SK-N-SH treated with all-trans-retinoic acid at 6 μM for 48 hours (cell line): Measurements from ENCODE around the gene TRAPPC3.

Experiments used
- ARNTL ChIP-seq: fragments of 450-650 bp; formaldehyde crosslinking; IDR thresholded peaks from 2 replicates; pipeline ENCODE4 v1.5.0; 2020; ENCODE audit warnings: low read depth, mild to moderate bottlenecking, moderate library complexity, borderline replicate concordance
- CSRNP3 ChIP-seq: fragments of 250-450 bp; sonication (Bioruptor Pico); IDR thresholded peaks from 2 replicates; pipeline ENCODE4 v1.5.1; 2021; ENCODE audit warnings: mild to moderate bottlenecking, moderate library complexity
- RARB ChIP-seq: fragments of 250-450 bp; sonication (Bioruptor Pico); IDR thresholded peaks from 2 replicates; pipeline ENCODE4 v1.8.0; 2021; ENCODE audit warnings: mild to moderate bottlenecking, moderate library complexity
- SNAI2 ChIP-seq: fragments of 250-450 bp; sonication (Bioruptor Pico); IDR thresholded peaks from 2 replicates; pipeline ENCODE4 v1.5.0; 2020; ENCODE audit warnings: mild to moderate bottlenecking, moderate library complexity
- ZFP30 ChIP-seq: fragments of 450-650 bp; formaldehyde crosslinking; IDR thresholded peaks from 2 replicates; pipeline ENCODE4 v1.5.0; 2022; ENCODE audit warnings: mild to moderate bottlenecking, moderate library complexity
- TF ChIP-seq, protein P1 (sequence below): fragments of 250-450 bp; sonication (Bioruptor Pico); IDR thresholded peaks from 2 replicates; pipeline ENCODE4 v1.8.0; 2020; ENCODE audit warnings: mild to moderate bottlenecking, moderate library complexity, borderline replicate concordance

- TF ChIP-seq ZFP30 (CRISPR knock-in tag) (no peak), CSRNP3 (CRISPR knock-in tag) (no peak), SNAI2 (no peak), RARB (CRISPR knock-in tag) (no peak), ARNTL (CRISPR knock-in tag) (no peak)
- TF ChIP-seq, protein P1, sequence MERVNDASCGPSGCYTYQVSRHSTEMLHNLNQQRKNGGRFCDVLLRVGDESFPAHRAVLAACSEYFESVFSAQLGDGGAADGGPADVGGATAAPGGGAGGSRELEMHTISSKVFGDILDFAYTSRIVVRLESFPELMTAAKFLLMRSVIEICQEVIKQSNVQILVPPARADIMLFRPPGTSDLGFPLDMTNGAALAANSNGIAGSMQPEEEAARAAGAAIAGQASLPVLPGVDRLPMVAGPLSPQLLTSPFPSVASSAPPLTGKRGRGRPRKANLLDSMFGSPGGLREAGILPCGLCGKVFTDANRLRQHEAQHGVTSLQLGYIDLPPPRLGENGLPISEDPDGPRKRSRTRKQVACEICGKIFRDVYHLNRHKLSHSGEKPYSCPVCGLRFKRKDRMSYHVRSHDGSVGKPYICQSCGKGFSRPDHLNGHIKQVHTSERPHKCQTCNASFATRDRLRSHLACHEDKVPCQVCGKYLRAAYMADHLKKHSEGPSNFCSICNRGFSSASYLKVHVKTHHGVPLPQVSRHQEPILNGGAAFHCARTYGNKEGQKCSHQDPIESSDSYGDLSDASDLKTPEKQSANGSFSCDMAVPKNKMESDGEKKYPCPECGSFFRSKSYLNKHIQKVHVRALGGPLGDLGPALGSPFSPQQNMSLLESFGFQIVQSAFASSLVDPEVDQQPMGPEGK (CRISPR knock-in tag), result no peak
Measured at GRCh38 chr1:36097693-36098585, 51.3 kb downstream of the TRAPPC3 start.
